Fibroblast of skin of left quadriceps (primary cell): ENCODE data around the gene CAPN1.
"Not testable (repeated sequence)": the region's sequence is repeated elsewhere in the genome, so short reads cannot be mapped to it uniquely, and the experiment has no call there.

Experiments
- DNase-seq, 2 experiments: peaks; one replicate each; pipeline ENCODE4 v3.0.0-alpha.2; 2013; ENCODE audit warnings: low read depth in 2 of 2

Gene CAPN1

DNA sequence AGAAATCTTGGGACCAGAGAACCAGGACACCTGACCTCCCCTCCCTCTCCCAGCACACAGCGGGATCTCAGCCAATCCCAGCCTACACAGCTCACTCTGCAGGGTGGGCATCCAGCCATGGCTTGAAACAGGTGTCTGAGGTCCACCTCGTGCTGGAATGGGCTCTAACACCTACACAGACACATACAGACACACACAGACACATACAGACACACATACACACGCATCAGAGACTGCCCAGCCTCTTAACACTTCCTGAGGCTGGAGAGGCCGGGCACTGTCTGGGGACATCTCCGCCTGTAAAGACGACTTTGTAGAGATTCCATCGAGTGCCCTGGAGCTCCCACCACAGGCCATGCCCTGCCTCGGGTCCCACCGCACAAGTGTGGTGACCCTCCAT is 36.7 kb downstream of the CAPN1 start:
- DNase-seq = no peak

- peak in 1 of 2 experiments; percentile 10 for DNase-seq
Observed at GRCh38 chr11:65219930-65220213, 38.1 kb downstream of the CAPN1 start.

- DNase-seq = no peak
Observed at GRCh38 chr11:65221026-65221425, 39.3 kb downstream of the CAPN1 start.

DNA sequence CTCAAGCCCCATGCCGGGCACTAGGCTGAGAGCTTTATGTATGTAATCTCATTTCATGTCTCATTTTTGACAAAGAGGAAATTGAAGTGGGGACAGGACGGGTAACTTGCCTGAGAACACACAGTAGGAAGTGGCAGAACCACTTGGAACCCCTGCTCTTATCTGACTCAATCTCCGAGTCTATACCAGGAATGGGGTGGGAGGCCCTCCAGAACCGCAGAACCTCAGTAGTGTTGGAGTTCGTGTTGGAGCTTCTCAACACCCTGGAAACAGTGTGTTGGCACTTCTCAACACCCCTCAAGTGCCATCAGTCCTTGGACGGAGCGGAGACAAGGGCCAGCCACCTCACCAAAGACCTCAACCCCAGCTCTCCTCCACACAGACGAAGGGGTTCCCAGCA is 41.3 kb downstream of the CAPN1 start:
- DNase-seq = no peak

DNA sequence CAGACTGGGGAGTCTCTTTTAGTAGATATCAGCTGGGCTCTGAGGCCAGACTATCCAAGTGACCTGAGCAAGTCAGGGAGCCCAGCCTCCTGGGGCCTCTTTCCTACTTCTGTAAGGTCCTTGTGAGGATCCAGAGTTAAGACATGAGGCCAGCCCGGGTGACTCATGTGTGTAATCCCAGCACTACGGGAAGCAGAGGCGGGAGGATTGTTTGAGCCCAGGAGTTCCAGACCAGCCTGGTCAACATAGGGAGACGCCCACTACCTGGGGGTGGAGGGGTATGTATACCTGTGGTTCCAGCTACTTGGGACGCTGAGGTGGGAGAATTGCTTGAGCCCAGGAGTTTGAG is 43.2 kb downstream of the CAPN1 start:
- DNase-seq = peak; percentile 16 to 21

GRCh38 chr11:65225279-65226102 is 43.8 kb downstream of the CAPN1 start:
- peak in 1 of 2 experiments; percentile 16 for DNase-seq

GRCh38 chr11:65226103-65226442 is 44.3 kb downstream of the CAPN1 start:
- DNase-seq = no peak

DNA sequence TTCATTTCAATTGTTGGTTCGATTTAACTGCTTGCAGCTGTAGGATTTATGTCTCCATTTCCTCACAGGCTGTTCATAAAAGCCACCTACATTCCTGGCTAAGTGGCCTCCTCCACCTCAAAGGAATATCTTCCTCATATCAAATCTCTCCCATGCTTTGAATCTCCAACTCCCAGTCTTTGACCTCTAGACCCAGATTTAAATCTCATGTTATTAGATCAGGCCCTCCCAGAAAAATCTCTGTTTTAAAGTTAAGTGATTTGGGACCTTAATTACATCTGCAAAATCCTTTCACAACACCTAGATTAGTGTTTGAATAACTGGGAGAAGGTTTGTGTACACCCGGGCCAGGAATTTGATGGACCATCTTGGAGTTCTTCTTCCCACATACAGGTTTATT is 46.2 kb downstream of the CAPN1 start:
- DNase-seq = no peak

DNA sequence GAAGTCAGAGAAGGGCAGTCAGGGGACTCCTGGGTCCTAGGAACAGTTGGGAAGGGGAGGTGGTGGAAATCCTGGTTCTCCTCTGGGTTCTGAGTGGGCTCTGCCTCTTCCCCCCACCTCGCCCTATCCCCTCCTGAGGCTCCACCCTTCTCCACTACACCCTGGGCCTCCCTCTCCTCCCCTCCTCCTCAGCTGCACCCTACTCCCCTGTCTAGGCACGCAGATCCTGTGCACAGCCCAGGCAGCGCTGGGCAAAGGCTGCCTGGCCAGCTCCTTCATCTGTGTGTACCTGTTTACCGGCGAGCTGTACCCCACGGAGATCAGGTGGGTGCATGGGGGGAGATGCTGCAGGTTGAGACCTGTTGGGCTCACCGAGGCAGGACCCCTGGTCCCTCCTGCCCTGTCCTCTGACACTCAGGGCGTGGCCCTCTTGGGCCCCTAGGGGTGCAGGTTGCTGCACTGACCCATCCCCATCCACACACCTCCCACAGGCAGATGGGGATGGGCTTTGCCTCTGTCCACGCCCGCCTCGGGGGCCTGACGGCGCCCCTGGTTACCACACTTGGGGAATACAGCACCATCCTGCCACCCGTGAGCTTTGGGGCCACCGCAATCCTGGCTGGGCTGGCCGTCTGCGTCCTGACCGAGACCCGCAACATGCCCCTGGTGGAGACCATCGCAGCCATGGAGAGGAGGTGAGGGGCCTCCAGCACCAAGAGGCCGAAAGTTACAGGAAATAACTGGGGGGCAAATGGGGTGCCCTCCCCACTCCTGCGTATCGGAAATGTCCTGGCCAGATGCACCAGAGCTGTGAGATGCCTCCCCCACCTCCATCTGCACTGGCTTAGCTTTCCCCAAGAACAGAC is 54.7 kb downstream of the CAPN1 start:
- DNase-seq = no peak

DNA sequence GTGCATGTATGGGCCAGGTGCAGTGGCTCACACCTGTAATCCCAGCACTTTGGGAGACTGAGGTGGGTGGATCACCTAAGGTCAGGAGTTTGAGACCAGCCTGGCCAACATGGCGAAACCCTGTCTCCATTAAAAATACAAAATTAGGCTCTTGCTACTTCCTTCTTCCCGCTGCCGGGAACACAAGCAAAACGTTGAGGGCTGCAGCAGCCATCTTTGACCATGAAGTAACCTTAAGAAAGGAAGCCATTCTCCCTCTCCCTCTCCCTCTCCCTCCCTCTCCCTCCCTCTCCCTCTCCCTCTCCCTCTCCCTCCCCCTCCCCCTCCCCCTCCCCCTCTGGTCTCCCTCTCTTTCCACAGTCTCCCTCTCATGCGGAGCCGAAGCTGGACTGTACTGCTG is 56.6 kb downstream of the CAPN1 start:
- DNase-seq = not testable (repeated sequence)

- no peak for DNase-seq
Observed at GRCh38 chr11:65241134-65241533, 59.4 kb downstream of the CAPN1 start.

GRCh38 chr11:65241692-65242091 is 60.0 kb downstream of the CAPN1 start:
- no peak for DNase-seq

DNA sequence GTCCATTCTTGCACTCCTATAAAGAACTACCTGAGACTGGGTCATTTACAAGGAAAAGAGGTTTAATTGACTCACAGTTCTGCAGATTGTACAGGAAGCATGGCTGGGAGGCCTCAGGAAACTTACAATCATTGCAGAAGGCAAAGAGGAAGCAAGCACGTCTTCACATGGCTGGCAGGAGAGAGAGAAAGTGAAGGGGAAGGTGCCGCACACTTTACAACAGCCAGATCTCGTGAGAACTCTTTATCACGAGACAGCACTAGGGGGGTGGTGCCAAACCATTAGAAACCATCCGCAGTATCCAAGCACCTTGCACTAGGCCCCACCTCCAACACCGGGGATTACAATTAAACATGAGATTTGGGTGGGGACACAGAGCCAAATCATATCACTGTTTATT is 60.7 kb downstream of the CAPN1 start:
- DNase-seq = no peak

DNA sequence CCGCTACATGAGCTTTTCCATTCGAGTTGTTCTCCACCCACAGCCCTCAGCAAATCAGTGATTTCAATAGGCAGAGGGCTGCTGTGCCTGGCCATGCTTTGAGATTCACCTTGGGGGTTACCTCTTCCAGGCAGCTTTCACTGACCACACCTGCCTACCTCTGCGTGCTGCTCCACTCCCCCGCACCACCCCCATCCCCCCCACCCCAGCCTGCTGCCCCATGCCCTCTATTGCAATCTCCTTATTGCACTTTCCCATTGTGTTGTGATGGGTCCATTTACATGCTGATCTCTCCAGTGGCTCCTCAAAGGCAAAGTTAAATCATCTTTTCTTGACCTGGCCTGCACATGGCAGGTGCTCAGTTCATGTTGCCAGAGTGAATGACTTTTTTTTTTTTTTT is 62.1 kb downstream of the CAPN1 start:
- DNase-seq = no peak

DNA sequence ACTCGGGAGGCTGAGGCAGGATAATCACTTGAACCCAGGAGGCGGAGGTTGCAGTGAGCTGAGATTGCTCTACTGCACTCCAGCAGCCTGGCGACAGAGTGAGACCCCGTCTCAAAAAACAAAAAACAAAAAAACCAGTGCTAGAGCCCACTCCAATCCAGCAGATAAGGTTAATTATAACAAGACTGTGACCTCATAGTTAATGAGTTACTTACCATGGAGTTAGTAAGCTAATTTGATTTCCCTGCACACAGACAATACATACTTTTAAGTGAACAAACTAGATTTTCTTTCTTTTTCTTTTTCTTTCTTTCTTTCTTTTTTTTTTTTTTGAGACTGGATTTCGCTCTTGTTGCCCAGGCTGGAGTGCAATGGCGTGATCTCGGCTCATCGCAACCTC is 63.3 kb downstream of the CAPN1 start:
- DNase-seq = not testable (repeated sequence)

DNA sequence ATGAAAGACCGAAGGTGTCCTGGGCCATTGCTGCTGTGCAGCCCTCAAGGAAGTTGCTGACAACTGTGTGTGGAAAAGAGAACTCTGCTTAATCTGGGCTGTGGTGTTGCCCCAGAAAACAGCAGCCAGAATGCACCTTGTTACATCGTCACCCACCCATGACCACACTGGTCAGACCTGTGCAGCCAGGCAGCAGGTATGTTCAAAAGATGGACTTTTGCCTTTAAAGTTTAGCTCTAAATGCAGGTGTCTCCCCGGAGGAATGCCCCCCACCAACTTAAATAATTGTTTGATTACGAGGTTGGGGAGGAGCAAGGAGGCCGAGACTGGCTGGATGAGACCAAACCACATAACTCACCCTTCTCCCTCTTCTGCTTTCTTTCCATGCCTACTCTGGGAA is 64.8 kb downstream of the CAPN1 start:
- no peak for DNase-seq

- not testable (repeated sequence) for DNase-seq
Observed at GRCh38 chr11:65248184-65248710, 66.5 kb downstream of the CAPN1 start.

DNA sequence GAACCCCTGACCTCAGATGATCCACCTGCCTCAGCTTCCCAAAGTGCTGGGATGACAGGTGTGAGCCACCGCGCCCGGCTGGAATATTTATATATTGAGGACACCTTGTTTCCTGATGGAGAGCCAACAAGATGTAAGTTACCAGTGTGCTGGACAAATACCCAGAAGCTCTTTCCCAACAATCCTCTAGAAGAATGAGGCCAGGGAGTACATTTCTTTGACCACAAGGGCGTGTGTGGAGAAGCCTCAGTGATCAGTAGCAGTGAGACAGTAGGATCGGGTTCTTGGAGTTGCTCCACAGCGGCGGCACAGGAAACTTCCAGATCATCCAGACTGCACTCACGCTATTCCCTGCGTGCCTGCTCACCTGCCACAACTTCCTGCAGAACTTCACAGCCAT is 69.7 kb downstream of the CAPN1 start:
- DNase-seq = no peak

GRCh38 chr11:65254724-65255123 is 73.0 kb downstream of the CAPN1 start:
- no peak for DNase-seq

DNA sequence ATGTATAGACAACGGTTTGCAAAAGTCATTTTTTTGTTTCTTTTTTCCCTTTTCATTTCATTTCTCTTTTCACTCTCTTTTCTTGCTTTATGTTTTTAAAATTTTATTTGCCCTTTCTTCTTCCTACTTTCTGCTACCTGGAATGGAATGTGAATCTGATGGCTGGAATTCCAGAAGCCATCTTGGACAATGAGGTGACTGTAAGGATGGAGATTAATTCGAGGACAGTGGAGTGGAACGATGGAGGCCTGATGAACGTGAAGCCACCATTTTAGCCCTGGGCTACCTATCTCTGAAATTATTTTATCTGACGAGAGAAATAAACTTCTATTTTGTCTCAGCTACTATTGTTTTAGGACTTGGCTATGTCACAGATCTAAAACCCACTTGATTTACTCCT is 77.3 kb downstream of the CAPN1 start:
- DNase-seq = no peak

DNA sequence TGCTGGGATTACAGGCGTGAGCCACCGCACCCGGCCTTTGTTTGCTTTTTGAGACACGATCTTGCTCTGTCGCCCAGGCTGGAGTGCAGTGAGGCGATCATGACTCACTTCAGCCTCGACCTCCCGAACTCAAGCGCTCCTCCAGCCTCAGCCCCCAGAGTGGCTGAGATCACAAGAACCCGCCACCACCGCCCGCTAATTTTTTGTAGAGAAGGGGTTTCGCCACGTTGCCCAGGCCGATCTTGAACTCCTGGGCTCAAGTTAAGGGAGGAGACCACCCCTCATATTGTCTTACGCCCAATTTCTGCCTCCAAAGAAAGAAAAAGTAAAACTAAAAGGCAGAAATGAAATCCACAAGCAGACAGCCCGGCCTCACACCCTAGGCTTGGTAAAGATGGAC is 78.6 kb downstream of the CAPN1 start:
- DNase-seq = no peak

GRCh38 chr11:65260756-65261590 is 79.2 kb downstream of the CAPN1 start:
- no peak for DNase-seq
